ENCODE results near the gene L3MBTL2. TPM values are rescaled to one million over a fixed set of nuclear protein-coding genes. Genes with fewer than 3 reads are reported as not detected.

Gene L3MBTL2
- 10 to 100 TPM; 15.0 to 41.3 (median 20.1) TPM for total RNA-seq

DNA sequence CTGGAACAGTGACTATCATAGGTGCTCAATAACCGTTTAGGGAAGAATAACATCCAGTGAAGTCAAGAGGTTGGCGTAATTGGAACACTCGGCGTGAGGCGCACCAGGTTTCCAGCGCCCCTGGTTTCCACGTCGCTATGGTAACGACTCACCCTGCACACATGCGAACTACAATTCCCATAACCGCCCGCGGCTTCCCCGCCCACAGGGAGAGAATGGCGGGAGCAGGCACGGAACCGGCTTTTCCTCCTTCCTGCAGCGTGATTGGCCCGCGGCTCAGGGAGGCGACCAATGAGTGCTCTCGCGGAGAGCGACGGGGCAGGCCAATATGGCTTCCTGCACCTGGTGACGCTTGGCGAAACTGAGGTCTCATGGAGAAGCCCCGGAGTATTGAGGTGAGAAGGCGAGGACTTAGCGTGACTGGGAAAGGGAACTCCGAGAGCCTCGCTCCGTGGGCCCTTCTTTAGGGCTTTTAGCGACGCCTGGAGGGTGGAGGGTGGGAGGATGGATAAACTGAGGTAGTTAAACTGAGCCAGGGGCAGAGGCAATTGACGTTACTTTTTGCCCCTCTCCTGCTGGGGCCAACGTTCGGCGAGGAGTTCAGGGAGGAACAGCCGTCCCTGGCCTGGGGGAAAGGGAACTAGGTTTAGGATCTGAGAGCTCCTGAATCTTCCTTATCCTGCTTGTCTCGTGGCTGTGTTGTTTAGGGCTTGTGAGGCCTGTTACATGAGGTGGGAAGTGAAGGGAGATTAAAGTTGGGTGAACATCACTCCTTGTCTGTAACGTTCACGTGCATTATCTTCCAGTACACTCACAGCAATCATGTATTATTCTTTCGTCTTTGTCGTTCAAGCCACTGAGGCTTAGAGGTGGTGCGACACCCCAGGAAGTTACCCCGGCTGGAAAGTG is at the start of gene L3MBTL2:
Gene L3MBTL2 (plus strand): TSS at position 321 of the 909 bp plus-strand sequence. CDS start 51 bp downstream, at position 372.
- Histone ChIP-seq H3K36me3 (peaks cover 0 to 7% (median 0%) of the 10 kb centered on the region in 3 donors), H3K9me3 (no peaks in the 10 kb centered on the region), H3K27ac (peak within 1 kb of the TSS; percentile 36 to 83 (median 68)), H3K27me3 (no peaks in the 10 kb centered on the region), H3K4me1 (peaks cover 0 to 11% (median 3%) of the 10 kb centered on the region in 4 donors), H3K4me3 (peak within 1 kb of the TSS; percentile 63 to 88 (median 71))
- peak in 1 of 2 donors; percentile 29 for TF ChIP-seq POLR2A (IDR thresholded peaks at IDR 0.05)
- TF ChIP-seq, protein P1, sequence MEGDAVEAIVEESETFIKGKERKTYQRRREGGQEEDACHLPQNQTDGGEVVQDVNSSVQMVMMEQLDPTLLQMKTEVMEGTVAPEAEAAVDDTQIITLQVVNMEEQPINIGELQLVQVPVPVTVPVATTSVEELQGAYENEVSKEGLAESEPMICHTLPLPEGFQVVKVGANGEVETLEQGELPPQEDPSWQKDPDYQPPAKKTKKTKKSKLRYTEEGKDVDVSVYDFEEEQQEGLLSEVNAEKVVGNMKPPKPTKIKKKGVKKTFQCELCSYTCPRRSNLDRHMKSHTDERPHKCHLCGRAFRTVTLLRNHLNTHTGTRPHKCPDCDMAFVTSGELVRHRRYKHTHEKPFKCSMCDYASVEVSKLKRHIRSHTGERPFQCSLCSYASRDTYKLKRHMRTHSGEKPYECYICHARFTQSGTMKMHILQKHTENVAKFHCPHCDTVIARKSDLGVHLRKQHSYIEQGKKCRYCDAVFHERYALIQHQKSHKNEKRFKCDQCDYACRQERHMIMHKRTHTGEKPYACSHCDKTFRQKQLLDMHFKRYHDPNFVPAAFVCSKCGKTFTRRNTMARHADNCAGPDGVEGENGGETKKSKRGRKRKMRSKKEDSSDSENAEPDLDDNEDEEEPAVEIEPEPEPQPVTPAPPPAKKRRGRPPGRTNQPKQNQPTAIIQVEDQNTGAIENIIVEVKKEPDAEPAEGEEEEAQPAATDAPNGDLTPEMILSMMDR (IDR thresholded peaks at IDR 0.05): no peak
- peak; percentile 98 to 99 (median 98) for DNase-seq

DNA sequence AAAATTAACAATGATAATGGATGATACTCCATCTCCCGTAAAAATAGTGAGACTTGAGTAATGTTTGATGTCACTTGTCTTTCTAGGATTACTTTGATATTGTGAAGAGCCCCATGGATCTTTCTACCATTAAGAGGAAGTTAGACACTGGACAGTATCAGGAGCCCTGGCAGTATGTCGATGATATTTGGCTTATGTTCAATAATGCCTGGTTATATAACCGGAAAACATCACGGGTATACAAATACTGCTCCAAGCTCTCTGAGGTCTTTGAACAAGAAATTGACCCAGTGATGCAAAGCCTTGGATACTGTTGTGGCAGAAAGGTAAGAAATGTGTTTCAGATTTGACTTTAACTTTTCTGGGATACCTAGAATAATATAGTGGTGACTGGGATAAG is 48.0 kb upstream of the L3MBTL2 start:
- no peaks in the 10 kb centered on the region for H3K4me1 ChIP-seq
- no peaks in the 10 kb centered on the region for H3K9me3 ChIP-seq
- H3K27me3 ChIP-seq: no peaks in the 10 kb centered on the region
- H3K27ac ChIP-seq: no peak overlapping the region
- H3K36me3 ChIP-seq: peaks cover 0 to 99% (median 6%) of the 10 kb centered on the region in 3 donors
- TF ChIP-seq POLR2A (IDR thresholded peaks at IDR 0.05): no peak
- TF ChIP-seq, protein P1 (IDR thresholded peaks at IDR 0.05): no peak
- no peak overlapping the region for H3K4me3 ChIP-seq
- no peak for DNase-seq

DNA sequence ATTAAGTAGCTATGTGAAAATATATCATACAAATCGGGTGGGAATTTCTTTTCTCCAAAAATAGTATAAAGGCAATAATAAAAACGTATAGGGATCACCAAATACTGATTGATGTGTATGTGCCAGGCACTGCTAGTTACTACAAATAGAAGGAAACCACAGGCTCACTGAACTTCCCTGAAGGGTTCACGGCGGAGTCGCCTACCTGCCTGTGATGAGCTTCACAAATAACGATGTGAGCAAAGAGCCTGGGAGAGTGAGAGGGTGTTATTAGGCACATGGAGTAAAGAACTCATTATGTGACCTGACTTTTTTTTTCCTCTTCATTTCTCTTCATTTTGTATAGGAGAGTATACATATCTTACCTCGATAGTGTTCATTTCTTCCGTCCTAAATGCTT is 36.0 kb upstream of the L3MBTL2 start:
- no peaks in the 10 kb centered on the region for H3K27me3 ChIP-seq
- peaks cover 0 to 95% (median 6%) of the 10 kb centered on the region in 3 donors for H3K36me3 ChIP-seq

DNA sequence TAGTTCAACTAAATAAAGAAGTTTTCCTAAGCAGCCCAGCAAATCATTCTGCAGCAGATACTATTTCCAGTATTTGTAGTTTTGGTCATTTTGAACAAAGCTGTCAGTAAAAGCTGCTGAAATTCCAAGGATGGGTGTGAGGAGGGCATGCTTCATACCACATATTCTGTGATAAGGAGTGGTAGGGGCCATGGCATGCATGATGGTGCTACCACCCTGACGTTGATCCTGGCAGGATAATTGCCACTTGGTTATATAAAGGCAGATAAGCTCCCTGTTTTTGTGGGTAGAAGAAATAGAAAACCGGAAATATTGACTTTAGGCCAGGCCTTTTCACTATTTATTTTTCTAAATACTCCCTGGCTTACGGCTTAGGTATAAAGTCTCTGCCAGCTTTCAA is 33.1 kb upstream of the L3MBTL2 start:
- no peak for TF ChIP-seq POLR2A (IDR thresholded peaks at IDR 0.05)
- TF ChIP-seq, protein P1 (IDR thresholded peaks at IDR 0.05): no peak
- H3K9me3 ChIP-seq: no peaks in the 10 kb centered on the region
- no peak overlapping the region for H3K4me3 ChIP-seq
- no peaks in the 10 kb centered on the region for H3K4me1 ChIP-seq
- DNase-seq: no peak
- H3K27me3 ChIP-seq: no peaks in the 10 kb centered on the region
- H3K36me3 ChIP-seq: peaks cover 0 to 96% (median 6%) of the 10 kb centered on the region in 3 donors
- H3K27ac ChIP-seq: no peak overlapping the region

More for the DNA sequence above, 36.0 kb upstream of the L3MBTL2 start:
- TF ChIP-seq, protein P1 (IDR thresholded peaks at IDR 0.05): no peak
- TF ChIP-seq POLR2A (IDR thresholded peaks at IDR 0.05): no peak
- no peak overlapping the region for H3K4me3 ChIP-seq
- no peak for DNase-seq
- no peaks in the 10 kb centered on the region for H3K4me1 ChIP-seq
- no peaks in the 10 kb centered on the region for H3K9me3 ChIP-seq
- H3K27ac ChIP-seq: no peak overlapping the region

DNA sequence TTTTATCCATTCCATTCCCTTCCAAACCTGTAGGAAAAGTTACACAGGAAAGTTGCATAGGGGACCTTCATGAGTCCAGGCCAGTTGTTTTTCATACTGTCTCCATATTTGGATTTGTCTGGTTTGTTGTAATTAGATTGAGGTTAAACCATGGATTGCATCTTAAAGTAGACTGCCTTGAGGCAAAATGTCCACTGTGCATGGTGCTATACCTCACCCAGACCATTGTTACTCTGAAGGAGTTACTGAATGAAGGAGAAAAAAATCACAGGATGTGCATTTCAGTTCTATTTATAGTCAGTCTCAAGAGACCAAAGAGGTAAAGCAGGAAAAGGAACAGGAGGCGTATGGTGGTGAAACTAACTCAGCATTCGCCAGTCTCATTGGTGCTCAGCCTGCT is 29.6 kb upstream of the L3MBTL2 start:
- Histone ChIP-seq H3K27ac (no peak overlapping the region), H3K36me3 (peaks cover 0 to 91% (median 6%) of the 10 kb centered on the region in 3 donors), H3K9me3 (no peaks in the 10 kb centered on the region), H3K4me1 (no peaks in the 10 kb centered on the region), H3K4me3 (no peak overlapping the region), H3K27me3 (no peaks in the 10 kb centered on the region)
- no peak for TF ChIP-seq POLR2A (IDR thresholded peaks at IDR 0.05)
- TF ChIP-seq, protein P1 (IDR thresholded peaks at IDR 0.05): no peak
- no peak for DNase-seq
